Hepatocyte (in vitro differentiated cells): ENCODE results near the gene TMEM204. TPM values are rescaled to one million over a fixed set of nuclear protein-coding genes. Genes with fewer than 3 reads are reported as not detected.

ENCODE experiments used
- DNase-seq: peaks from one replicate; pipeline ENCODE4 v3.0.0-alpha.2; 2016; ENCODE audit warnings: low spot score
- H2AFZ ChIP-seq: fragments of 200-600 bp; sonication (generic); 2 replicates; pipeline ENCODE4 v1.6.0; 2016; ENCODE audit warnings: antibody characterized with exemption, mild to moderate bottlenecking
- H3K27ac ChIP-seq: fragments of 200-600 bp; sonication (generic); 2 replicates; pipeline ENCODE4 v1.5.1; 2016; ENCODE audit warnings: mild to moderate bottlenecking
- H3K27me3 ChIP-seq: fragments of 200-600 bp; sonication (generic); 2 replicates; pipeline ENCODE4 v1.6.1; 2016
- H3K36me3 ChIP-seq: fragments of 200-600 bp; sonication (generic); replicated peaks from 2 replicates; pipeline ENCODE4 v1.5.1; 2016; ENCODE audit warnings: low read depth; ENCODE audit not compliant: insufficient read depth
- H3K4me1 ChIP-seq: fragments of 200-600 bp; sonication (generic); 2 replicates; pipeline ENCODE4 v1.5.1; 2016; ENCODE audit warnings: mild to moderate bottlenecking, moderate library complexity; ENCODE audit not compliant: insufficient read depth
- H3K4me2 ChIP-seq: fragments of 200-600 bp; sonication (generic); 2 replicates; pipeline ENCODE4 v1.6.0; 2016
- H3K4me3 ChIP-seq: fragments of 200-600 bp; sonication (generic); 2 replicates; pipeline ENCODE4 v1.5.1; 2016; ENCODE audit warnings: mild to moderate bottlenecking
- H3K79me2 ChIP-seq: fragments of 200-600 bp; sonication (generic); 2 replicates; pipeline ENCODE4 v1.6.0; 2017; ENCODE audit warnings: mild to moderate bottlenecking
- H3K9me2 ChIP-seq: fragments of 200-600 bp; sonication (generic); replicated peaks from 2 replicates; pipeline ENCODE4 v1.6.0; 2017; ENCODE audit warnings: mild to moderate bottlenecking; ENCODE audit not compliant: insufficient read depth
- H3K9me3 ChIP-seq: fragments of 200-600 bp; sonication (generic); 2 replicates; pipeline ENCODE4 v1.5.1; 2016; ENCODE audit warnings: low read depth, mild to moderate bottlenecking
- H4K20me1 ChIP-seq: fragments of 200-600 bp; sonication (generic); 2 replicates; pipeline ENCODE4 v1.6.0; 2016; ENCODE audit warnings: mild to moderate bottlenecking; ENCODE audit not compliant: insufficient read depth, poor library complexity, severe bottlenecking
- EZH2 ChIP-seq: fragments of 200-600 bp; sonication (generic); IDR thresholded peaks from 2 replicates; pipeline ENCODE4 v1.6.1; 2016; ENCODE audit warnings: antibody characterized with exemption, mild to moderate bottlenecking, borderline replicate concordance
- EZH2phosphoT487 ChIP-seq: fragments of 200-600 bp; sonication (generic); IDR thresholded peaks from one replicate; pipeline ENCODE4 v1.6.1; 2018; ENCODE audit warnings: antibody characterized with exemption, mild to moderate bottlenecking, low read depth, moderate library complexity; ENCODE audit not compliant: unreplicated experiment, severe bottlenecking
- WGBS: methylation state at CpG from one replicate; pipeline ENCODE4 v1.1.6; 2016; ENCODE audit warnings: low lambda C conversion rate; ENCODE audit errors: missing lambda C conversion rate; 5-methylcytosine and 5-hydroxymethylcytosine counted together
- polyA plus RNA-seq: library from polyadenylated mRNA; unstranded; fragments of >200 nt; fragmentation: Nextera tagmentation; extraction: Ambion mirVana; gene quantifications from 2 replicates; pipeline ENCODE4 v1.2.1, GENCODE V29; 2016
- total RNA-seq: library from RNA; depleted of rRNA; stranded (reverse); fragments of >200 nt; gene quantifications from 2 replicates; pipeline ENCODE4 v1.2.3, GENCODE V29; 2014
- TF ChIP-seq, protein P1 (sequence below): fragments of 200-600 bp; sonication (generic); IDR thresholded peaks from 2 replicates; pipeline ENCODE4 v1.5.1; 2016; ENCODE audit warnings: antibody characterized with exemption, mild to moderate bottlenecking; ENCODE audit not compliant: poor library complexity

TMEM204 gene
- total and polyA plus RNA-seq, 2 experiments from 2014 or later: 2.7 to 5.4 TPM

- H3K4me1 ChIP-seq: peaks cover 3% of the 10 kb centered on the region
- H4K20me1 ChIP-seq: no peaks in the 10 kb centered on the region
- H3K9me3 ChIP-seq: no peaks in the 10 kb centered on the region
- H3K36me3 ChIP-seq: no peaks in the 10 kb centered on the region
- no peaks in the 10 kb centered on the region for H3K27me3 ChIP-seq
- H3K27ac ChIP-seq: no peak overlapping the region
- no peak for DNase-seq
- no peaks in the 10 kb centered on the region for H3K9me2 ChIP-seq
- no peak overlapping the region for H3K4me3 ChIP-seq
- H3K79me2 ChIP-seq: no peaks in the 10 kb centered on the region
- TF ChIP-seq EZH2phosphoT487: no peak
- TF ChIP-seq, protein P1, sequence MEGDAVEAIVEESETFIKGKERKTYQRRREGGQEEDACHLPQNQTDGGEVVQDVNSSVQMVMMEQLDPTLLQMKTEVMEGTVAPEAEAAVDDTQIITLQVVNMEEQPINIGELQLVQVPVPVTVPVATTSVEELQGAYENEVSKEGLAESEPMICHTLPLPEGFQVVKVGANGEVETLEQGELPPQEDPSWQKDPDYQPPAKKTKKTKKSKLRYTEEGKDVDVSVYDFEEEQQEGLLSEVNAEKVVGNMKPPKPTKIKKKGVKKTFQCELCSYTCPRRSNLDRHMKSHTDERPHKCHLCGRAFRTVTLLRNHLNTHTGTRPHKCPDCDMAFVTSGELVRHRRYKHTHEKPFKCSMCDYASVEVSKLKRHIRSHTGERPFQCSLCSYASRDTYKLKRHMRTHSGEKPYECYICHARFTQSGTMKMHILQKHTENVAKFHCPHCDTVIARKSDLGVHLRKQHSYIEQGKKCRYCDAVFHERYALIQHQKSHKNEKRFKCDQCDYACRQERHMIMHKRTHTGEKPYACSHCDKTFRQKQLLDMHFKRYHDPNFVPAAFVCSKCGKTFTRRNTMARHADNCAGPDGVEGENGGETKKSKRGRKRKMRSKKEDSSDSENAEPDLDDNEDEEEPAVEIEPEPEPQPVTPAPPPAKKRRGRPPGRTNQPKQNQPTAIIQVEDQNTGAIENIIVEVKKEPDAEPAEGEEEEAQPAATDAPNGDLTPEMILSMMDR: no peak
- no peak for TF ChIP-seq EZH2
- H2AFZ ChIP-seq: no peak overlapping the region
- H3K4me2 ChIP-seq: no peak overlapping the region
- 95% methylated on average over 5 of the region's 5 CpGs for WGBS
Observed at GRCh38 chr16:1548233-1548632, 14.8 kb downstream of the TMEM204 start.

GRCh38 chr16:1548727-1549126 lies 15.3 kb downstream of the TMEM204 start:
- Histone ChIP-seq H3K4me1 (peaks cover 3% of the 10 kb centered on the region), H3K27me3 (no peaks in the 10 kb centered on the region), H3K9me2 (no peaks in the 10 kb centered on the region), H4K20me1 (no peaks in the 10 kb centered on the region), H3K4me2 (no peak overlapping the region), H2AFZ (no peak overlapping the region), H3K4me3 (no peak overlapping the region), H3K27ac (no peak overlapping the region), H3K36me3 (no peaks in the 10 kb centered on the region), H3K9me3 (no peaks in the 10 kb centered on the region), H3K79me2 (no peaks in the 10 kb centered on the region)
- TF ChIP-seq EZH2phosphoT487: no peak
- 92% methylated on average over 23 of the region's 23 CpGs for WGBS
- DNase-seq: no peak

DNA sequence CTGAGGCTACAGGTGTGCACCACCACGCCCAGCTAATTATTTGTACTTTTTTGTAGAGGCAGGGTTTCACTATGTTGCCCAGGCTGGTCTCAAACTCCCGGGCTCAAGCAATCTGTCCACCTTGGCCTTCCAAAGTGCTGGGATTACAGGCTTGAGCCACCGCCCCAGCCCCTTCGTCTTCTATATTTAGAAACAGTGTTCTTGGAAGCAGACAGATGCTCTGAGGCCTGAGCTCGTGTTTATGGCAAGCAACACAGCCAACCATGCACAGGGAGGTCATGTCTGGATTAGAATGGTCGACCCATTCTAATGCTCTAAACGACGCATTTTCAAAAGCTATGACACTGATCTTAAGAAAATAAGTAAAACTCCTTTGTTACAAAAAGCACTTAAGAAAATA lies 16.6 kb downstream of the TMEM204 start:
- H3K4me2 ChIP-seq: no peak overlapping the region
- no peak overlapping the region for H2AFZ ChIP-seq
- no peaks in the 10 kb centered on the region for H3K79me2 ChIP-seq
- peaks cover 3% of the 10 kb centered on the region for H3K4me1 ChIP-seq
- H3K27ac ChIP-seq: no peak overlapping the region
- H3K9me3 ChIP-seq: no peaks in the 10 kb centered on the region
- H3K4me3 ChIP-seq: no peak overlapping the region
- DNase-seq: no peak
- WGBS: 89% methylated on average over 8 of the region's 8 CpGs
- no peaks in the 10 kb centered on the region for H3K27me3 ChIP-seq
- no peaks in the 10 kb centered on the region for H3K9me2 ChIP-seq
- H4K20me1 ChIP-seq: no peaks in the 10 kb centered on the region
- no peaks in the 10 kb centered on the region for H3K36me3 ChIP-seq
- TF ChIP-seq EZH2phosphoT487 (no peak), EZH2 (no peak)
- TF ChIP-seq, protein P1: no peak

- no peaks in the 10 kb centered on the region for H3K36me3 ChIP-seq
- no peaks in the 10 kb centered on the region for H3K4me1 ChIP-seq
- no peaks in the 10 kb centered on the region for H3K27me3 ChIP-seq
- no peaks in the 10 kb centered on the region for H4K20me1 ChIP-seq
- no peak overlapping the region for H3K27ac ChIP-seq
- no peaks in the 10 kb centered on the region for H3K9me3 ChIP-seq
- H3K4me3 ChIP-seq: no peak overlapping the region
- no peaks in the 10 kb centered on the region for H3K79me2 ChIP-seq
- TF ChIP-seq EZH2: no peak
- no peak for TF ChIP-seq EZH2phosphoT487
- TF ChIP-seq, protein P1: no peak
- DNase-seq: no peak
- no peaks in the 10 kb centered on the region for H3K9me2 ChIP-seq
- no peak overlapping the region for H2AFZ ChIP-seq
- 99% methylated on average over 15 of the region's 15 CpGs for WGBS
- H3K4me2 ChIP-seq: no peak overlapping the region
Observed at GRCh38 chr16:1550696-1551095, 17.2 kb downstream of the TMEM204 start.
